GM19023 (cell line): ENCODE results near the gene SIM2.

Experiments
- ATAC-seq: cut with Tn5 transposase; IDR thresholded peaks from one replicate; pipeline ENCODE4 v1.9.1; 2021; ENCODE audit warnings: mild to moderate bottlenecking, moderate library complexity; ENCODE audit not compliant: unreplicated experiment

SIM2 gene

DNA sequence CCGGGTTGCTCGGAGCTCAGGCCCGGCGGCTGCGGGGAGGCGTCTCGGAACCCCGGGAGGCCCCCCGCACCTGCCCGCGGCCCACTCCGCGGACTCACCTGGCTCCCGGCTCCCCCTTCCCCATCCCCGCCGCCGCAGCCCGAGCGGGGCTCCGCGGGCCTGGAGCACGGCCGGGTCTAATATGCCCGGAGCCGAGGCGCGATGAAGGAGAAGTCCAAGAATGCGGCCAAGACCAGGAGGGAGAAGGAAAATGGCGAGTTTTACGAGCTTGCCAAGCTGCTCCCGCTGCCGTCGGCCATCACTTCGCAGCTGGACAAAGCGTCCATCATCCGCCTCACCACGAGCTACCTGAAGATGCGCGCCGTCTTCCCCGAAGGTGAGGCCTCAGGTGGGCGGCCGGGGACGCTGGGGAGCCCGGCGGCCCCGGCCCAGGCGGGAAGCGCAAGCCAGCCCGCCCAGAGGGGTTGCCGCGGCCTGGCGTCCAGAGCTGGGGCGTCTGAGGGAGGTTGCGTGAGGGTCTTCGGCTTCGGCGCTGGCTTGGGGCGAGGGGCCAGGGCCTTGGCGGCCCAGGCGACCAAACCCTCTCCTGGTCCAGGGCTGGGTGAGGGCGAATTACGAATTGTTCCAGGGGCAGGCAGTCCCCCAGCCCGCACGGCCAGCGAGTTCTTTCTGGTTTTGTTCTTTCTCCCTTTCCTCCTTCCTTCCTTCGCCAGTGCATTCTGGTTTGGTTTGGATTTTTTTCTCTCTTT lies 805 bp downstream of the SIM2 start:
- ATAC-seq: no peak

- no peak for ATAC-seq
Observed at GRCh38 chr21:36700295-36700970, 1.5 kb downstream of the SIM2 start.

- no peak for ATAC-seq
Observed at GRCh38 chr21:36700971-36701755, 2.2 kb downstream of the SIM2 start.

GRCh38 chr21:36701756-36702621 lies 3.1 kb downstream of the SIM2 start:
- no peak for ATAC-seq

GRCh38 chr21:36702622-36702968 lies 3.7 kb downstream of the SIM2 start:
- ATAC-seq: no peak

DNA sequence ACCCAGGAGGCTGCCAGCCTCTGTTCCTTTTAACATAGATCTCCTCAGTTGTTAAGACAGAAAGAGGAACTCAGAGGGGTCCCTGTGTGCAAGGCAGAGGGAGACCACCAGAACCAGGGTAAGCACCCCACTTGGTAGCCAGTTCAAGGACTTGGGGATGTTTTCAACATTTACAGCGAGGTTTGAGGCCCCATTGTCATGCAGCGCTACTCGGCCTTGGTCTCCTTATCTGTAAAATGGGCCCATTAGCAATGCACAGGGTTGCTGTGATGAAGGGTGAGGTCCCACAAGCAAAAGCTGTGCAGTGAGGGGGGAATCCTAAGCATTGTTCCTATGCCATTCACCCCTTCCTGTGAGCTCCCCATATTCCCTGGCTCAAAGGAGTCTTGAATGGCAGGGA lies 4.2 kb downstream of the SIM2 start:
- no peak for ATAC-seq

DNA sequence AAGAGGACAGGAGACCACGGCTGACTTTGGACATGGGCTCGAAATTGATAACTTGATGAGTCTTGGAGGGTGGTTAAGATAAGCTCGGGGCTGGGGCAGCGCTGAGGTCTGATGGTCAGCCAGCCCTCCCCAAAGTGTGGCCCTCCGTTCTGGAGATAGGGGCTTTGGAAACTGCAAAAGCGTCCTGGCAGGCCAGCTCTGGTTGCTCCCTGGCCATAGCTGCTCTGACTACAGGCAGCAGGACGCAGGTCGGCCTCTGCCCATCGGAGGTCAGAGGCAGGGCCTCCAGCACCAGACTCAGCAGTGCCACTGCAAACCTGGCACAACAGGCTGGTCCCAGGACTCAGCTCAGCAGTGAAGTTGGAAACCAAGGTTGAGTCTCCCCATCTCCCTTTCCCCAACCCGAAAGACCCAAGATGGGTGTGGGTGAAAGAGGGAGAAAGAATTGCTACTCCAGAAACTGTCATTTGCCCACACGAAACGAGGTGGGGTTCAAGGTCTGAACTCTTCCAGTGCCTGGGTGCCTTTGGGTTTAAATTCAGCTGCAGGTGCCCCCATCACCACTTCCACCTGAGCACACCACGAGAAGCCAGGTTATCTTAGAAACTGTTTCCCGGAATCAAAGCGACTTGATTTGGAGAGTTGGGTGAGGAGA lies 4.8 kb downstream of the SIM2 start:
- ATAC-seq: no peak

DNA sequence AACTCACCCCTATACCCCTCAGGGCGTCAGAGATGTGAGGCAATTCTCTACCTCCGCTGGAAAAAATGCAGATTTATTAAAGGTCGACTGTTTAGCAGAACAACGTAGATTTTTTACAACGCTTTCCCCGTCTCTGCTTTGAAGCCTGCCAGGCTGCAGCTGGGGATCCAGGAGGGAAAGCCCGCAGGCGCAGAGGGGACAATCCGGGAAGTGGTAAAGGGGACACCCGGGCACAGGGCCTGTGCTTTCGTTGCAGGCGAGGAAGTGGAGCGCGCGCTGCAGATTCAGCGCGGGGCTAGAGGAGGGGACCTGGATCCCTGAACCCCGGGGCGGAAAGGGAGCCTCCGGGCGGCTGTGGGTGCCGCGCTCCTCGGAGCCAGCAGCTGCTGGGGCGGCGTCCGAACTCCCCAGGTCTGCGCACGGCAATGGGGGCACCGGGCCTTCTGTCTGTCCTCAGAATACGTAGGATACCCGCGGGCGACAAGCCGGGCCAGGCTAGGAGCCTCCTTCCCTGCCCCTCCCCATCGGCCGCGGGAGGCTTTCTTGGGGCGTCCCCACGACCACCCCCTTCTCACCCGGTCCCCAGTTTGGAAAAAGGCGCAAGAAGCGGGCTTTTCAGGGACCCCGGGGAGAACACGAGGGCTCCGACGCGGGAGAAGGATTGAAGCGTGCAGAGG lies 5.5 kb downstream of the SIM2 start:
- no peak for ATAC-seq

DNA sequence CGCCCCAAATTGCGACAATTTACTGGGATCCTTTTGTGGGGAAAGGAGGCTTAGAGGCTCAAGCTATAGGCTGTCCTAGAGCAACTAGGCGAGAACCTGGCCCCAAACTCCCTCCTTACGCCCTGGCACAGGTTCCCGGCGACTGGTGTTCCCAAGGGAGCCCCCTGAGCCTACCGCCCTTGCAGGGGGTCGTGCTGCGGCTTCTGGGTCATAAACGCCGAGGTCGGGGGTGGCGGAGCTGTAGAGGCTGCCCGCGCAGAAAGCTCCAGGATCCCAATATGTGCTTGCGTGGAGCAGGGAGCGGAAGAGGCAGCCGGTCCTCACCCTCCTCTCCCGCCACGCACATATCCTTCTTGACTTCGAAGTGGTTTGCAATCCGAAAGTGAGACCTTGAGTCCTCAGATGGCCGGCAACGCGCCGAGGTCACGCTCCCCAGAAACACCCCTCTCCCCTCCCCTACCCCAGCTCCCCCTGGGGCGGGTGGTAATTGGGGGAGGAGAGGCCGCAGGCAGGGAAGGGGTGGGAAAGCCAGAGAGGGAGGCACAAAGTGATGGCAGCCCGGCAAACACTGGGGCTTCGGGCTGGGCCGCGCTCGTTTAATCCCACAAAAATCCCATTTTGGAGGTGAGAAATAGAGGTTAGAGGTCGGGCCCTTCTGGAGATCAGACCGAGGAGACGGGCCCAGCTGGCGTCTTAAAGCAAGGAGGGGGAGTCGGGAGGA lies 6.2 kb downstream of the SIM2 start:
- ATAC-seq: no peak

- ATAC-seq: no peak
Observed at GRCh38 chr21:36705679-36706481, 7.0 kb downstream of the SIM2 start.

DNA sequence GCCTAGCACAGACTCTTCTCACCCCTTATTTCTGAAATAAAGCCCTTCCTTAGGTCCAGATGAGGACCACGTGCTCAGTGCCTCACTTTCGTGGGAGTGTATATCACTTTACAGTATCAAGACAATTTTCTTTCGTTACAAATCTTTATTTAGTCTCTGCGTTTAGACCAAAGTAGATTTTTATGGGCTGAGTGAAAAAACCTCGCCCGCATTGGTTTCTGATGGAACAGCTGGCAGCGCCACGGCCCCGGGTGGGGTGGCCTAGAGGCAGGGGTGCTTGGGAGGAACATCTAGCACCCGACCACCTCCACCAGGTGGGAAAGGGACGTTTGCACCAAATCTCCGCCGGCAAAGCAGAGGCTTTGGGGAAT lies 7.6 kb downstream of the SIM2 start:
- ATAC-seq: no peak

DNA sequence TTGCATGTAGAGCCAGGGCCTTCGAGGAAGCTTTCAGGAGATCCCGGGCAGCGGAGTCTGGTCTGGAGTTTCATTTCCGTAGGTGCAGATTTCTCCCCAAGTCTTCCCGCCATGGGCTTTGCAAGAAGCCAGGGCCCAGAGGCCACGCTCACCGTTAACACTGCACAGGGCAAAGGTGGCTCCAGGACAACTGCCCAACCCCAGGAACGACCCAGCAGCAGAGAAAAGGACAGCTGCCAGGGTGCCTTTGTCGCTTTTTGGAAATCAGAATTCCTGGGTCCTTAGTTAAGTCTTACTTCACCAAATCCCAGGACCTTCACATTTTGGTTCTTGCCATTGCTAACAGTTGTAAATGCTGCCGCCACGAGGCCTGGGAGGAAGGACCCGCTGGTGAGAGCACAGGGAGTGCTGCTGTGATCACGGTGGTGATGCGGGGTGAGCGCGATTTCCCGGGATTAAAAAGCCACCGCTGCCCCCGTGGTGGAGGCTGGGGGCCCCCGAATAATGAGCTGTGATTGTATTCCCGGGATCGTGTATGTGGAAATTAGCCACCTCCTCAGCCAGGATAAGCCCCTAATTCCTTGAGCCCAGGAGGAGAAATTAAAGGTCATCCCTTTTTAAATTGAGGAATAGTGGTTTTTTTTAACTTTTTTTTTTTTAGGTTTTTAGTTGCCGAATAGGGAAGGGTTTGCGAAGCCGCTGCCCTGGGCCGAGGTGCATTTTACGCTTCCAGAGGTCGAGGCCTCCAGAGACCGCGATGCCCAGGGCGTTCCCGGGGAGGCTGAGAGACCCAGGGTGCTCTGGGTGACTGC lies 8.2 kb downstream of the SIM2 start:
- no peak for ATAC-seq

DNA sequence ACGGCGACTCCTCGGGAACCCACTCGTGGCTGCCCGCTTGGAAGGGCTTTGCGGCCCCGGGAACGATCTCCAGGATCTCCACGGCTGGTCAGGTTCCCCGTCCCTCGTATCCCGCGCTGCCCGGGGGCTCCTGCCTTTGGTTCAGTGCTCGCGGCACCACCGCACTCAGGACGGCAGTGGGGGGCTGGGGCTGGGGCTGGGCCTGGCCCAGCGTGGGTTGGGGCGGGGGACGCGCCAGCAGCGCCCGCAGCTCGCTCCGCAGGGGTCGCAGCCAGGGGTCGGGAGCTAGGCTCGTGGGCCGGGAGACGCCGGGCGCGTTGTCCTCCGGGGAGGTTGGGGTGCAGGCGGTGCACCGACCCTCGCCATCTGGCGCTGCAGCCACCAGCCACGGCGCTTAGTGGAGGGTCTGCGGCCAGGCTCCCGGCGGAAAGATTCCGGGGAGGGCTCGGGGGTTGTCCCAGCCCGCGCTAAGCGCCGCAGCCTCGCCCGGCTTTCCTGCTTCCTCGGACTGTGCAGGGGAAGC lies 8.9 kb downstream of the SIM2 start:
- ATAC-seq: no peak

GRCh38 chr21:36708286-36709029 lies 9.5 kb downstream of the SIM2 start:
- ATAC-seq: no peak

- no peak for ATAC-seq
Observed at GRCh38 chr21:36709030-36709867, 10.3 kb downstream of the SIM2 start.
